ENCODE results near the gene KCNE4. TPM values are rescaled to one million over a fixed set of nuclear protein-coding genes. Genes with fewer than 3 reads are reported as not detected.

The KCNE4 gene
- polyA plus RNA-seq, 3 donors from 2014 or later = not detected

- H3K27me3 Mint-ChIP-seq (ENCODE audit: low read depth in 3 of 3) = peaks cover 0 to 12% (median 4%) of the 10 kb centered on the region in 3 donors
- peaks cover 0 to 5% (median 0%) of the 10 kb centered on the region in 6 donors for H3K9me3 Mint-ChIP-seq
- DNase-seq = no peak
- H3K4me3 Mint-ChIP-seq = no peak overlapping the region
- peaks cover 0 to 8% of the 10 kb centered on the region in 2 donors for H3K4me1 Mint-ChIP-seq
- no peak overlapping the region for H3K27ac Mint-ChIP-seq
- H3K36me3 Mint-ChIP-seq = no peaks in the 10 kb centered on the region
These were observed 6.9 kb upstream of the KCNE4 start for GRCh38 chr2:223044916-223045700.

GRCh38 chr2:223046470-223047040 lies 5.4 kb upstream of the KCNE4 start:
- H3K9me3 Mint-ChIP-seq = peaks cover 0 to 4% (median 0%) of the 10 kb centered on the region in 6 donors
- H3K27me3 Mint-ChIP-seq (ENCODE audit: low read depth in 3 of 3) = peaks cover 0 to 10% (median 4%) of the 10 kb centered on the region in 3 donors
- no peaks in the 10 kb centered on the region for H3K36me3 Mint-ChIP-seq
- peaks cover 0 to 8% of the 10 kb centered on the region in 2 donors for H3K4me1 Mint-ChIP-seq
- no peak for DNase-seq
- no peak overlapping the region for H3K4me3 Mint-ChIP-seq
- no peak overlapping the region for H3K27ac Mint-ChIP-seq

GRCh38 chr2:223047260-223047761 lies 4.7 kb upstream of the KCNE4 start:
- Mint-ChIP-seq H3K4me3 (no peak overlapping the region), H3K4me1 (peaks cover 0 to 8% of the 10 kb centered on the region in 2 donors), H3K27ac (no peak overlapping the region), H3K9me3 (peaks cover 0 to 4% (median 0%) of the 10 kb centered on the region in 6 donors), H3K36me3 (no peaks in the 10 kb centered on the region), H3K27me3 (ENCODE audit: low read depth in 3 of 3) (peaks cover 0 to 7% (median 2%) of the 10 kb centered on the region in 3 donors)
- no peak for DNase-seq

GRCh38 chr2:223048519-223048918 lies 3.5 kb upstream of the KCNE4 start:
- H3K27me3 Mint-ChIP-seq (ENCODE audit: low read depth in 3 of 3) = peaks cover 0 to 5% (median 2%) of the 10 kb centered on the region in 3 donors
- DNase-seq = no peak
- H3K9me3 Mint-ChIP-seq = peaks cover 0 to 4% (median 0%) of the 10 kb centered on the region in 6 donors
- H3K4me3 Mint-ChIP-seq = no peak overlapping the region
- no peaks in the 10 kb centered on the region for H3K36me3 Mint-ChIP-seq
- H3K27ac Mint-ChIP-seq = no peak overlapping the region
- H3K4me1 Mint-ChIP-seq = peaks cover 0 to 4% of the 10 kb centered on the region in 2 donors

GRCh38 chr2:223049356-223049755 lies 2.6 kb upstream of the KCNE4 start:
- Mint-ChIP-seq H3K4me3 (no peak overlapping the region), H3K4me1 (no peaks in the 10 kb centered on the region), H3K9me3 (peaks cover 0 to 4% (median 0%) of the 10 kb centered on the region in 6 donors), H3K27ac (no peak overlapping the region), H3K36me3 (no peaks in the 10 kb centered on the region), H3K27me3 (ENCODE audit: low read depth in 3 of 3) (peaks cover 0 to 5% (median 2%) of the 10 kb centered on the region in 3 donors)
- no peak for DNase-seq

DNA sequence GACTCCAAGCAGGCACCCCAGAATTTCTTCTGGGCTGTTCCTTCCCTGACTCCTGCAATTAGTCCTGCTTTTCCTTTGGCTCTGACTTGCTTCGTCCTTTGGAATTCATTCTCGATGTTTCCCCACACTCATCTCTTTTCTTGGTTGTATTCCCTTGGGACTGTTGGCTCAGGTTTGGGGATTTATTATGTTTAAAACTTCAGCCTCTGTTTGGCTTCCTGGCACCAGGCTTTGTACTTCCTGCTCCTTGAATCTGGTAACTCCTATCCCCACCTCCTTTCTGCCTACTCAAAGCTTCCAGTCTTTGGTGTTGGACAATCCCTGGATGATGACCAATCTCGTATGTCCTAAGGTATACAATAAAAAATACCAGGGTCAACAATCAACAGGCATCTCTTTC lies 1.8 kb upstream of the KCNE4 start:
- H3K27me3 Mint-ChIP-seq (ENCODE audit: low read depth in 3 of 3) = peaks cover 0 to 5% (median 2%) of the 10 kb centered on the region in 3 donors
- no peak overlapping the region for H3K27ac Mint-ChIP-seq
- no peak for DNase-seq
- H3K9me3 Mint-ChIP-seq = peaks cover 0 to 4% (median 0%) of the 10 kb centered on the region in 6 donors
- no peaks in the 10 kb centered on the region for H3K4me1 Mint-ChIP-seq
- no peaks in the 10 kb centered on the region for H3K36me3 Mint-ChIP-seq
- H3K4me3 Mint-ChIP-seq = no peak overlapping the region

DNA sequence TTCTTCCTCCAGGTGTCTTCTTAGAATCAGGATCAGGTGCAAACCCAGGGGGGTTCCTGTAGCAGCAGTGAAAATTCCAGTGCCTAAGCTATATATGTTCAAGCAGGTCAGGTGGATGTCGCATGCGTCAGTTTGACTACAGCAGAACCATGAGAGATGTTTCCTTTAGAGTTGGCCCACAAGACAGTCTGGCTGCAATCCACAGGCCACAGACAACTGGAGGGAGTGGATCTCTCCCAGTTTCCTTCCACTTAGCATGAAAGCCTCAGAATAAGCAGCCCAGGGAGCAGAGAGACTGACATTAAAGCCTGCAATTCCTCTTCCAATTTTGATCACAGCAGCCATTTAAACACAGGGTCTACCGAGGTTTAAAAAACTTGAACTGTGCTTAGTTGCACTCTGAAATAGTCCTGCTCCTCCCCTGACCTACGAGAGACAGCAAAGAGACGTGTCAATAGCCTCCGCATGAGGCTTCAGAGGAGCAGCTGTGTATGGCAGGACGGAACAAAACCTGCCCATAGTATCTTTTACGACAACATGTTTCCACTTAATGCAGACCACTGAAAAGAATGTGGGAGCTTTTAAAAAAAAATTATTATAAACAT lies 988 bp upstream of the KCNE4 start:
- no peaks in the 10 kb centered on the region for H3K4me1 Mint-ChIP-seq
- peaks cover 0 to 4% (median 2%) of the 10 kb centered on the region in 3 donors for H3K27me3 Mint-ChIP-seq (ENCODE audit: low read depth in 3 of 3)
- H3K27ac Mint-ChIP-seq = no peak overlapping the region
- no peak overlapping the region for H3K4me3 Mint-ChIP-seq
- H3K36me3 Mint-ChIP-seq = no peaks in the 10 kb centered on the region
- peaks cover 0 to 4% (median 0%) of the 10 kb centered on the region in 6 donors for H3K9me3 Mint-ChIP-seq
- no peak for DNase-seq

GRCh38 chr2:223052548-223053483 lies 826 bp downstream of the KCNE4 start:
- no peaks in the 10 kb centered on the region for H3K36me3 Mint-ChIP-seq
- no peak overlapping the region for H3K27ac Mint-ChIP-seq
- no peak overlapping the region for H3K4me3 Mint-ChIP-seq
- peaks cover 0 to 2% (median 1%) of the 10 kb centered on the region in 3 donors for H3K27me3 Mint-ChIP-seq (ENCODE audit: low read depth in 3 of 3)
- DNase-seq = no peak
- no peaks in the 10 kb centered on the region for H3K4me1 Mint-ChIP-seq
- peaks cover 0 to 2% (median 0%) of the 10 kb centered on the region in 6 donors for H3K9me3 Mint-ChIP-seq

GRCh38 chr2:223053484-223054192 lies 1.6 kb downstream of the KCNE4 start:
- peaks cover 0 to 3% (median 0%) of the 10 kb centered on the region in 3 donors for H3K27me3 Mint-ChIP-seq (ENCODE audit: low read depth in 3 of 3)
- no peak overlapping the region for H3K4me3 Mint-ChIP-seq
- no peak overlapping the region for H3K27ac Mint-ChIP-seq
- DNase-seq = no peak
- no peaks in the 10 kb centered on the region for H3K36me3 Mint-ChIP-seq
- H3K4me1 Mint-ChIP-seq = no peaks in the 10 kb centered on the region
- H3K9me3 Mint-ChIP-seq = no peaks in the 10 kb centered on the region

GRCh38 chr2:223054193-223054781 lies 2.3 kb downstream of the KCNE4 start:
- Mint-ChIP-seq H3K9me3 (no peaks in the 10 kb centered on the region), H3K4me1 (no peaks in the 10 kb centered on the region), H3K27ac (no peak overlapping the region), H3K4me3 (no peak overlapping the region), H3K36me3 (no peaks in the 10 kb centered on the region), H3K27me3 (ENCODE audit: low read depth in 3 of 3) (peaks cover 0 to 6% (median 0%) of the 10 kb centered on the region in 3 donors)
- no peak for DNase-seq

GRCh38 chr2:223055140-223055539 lies 3.1 kb downstream of the KCNE4 start:
- Mint-ChIP-seq H3K27me3 (ENCODE audit: low read depth in 3 of 3) (peaks cover 0 to 6% (median 0%) of the 10 kb centered on the region in 3 donors), H3K4me1 (no peaks in the 10 kb centered on the region), H3K4me3 (no peak overlapping the region), H3K9me3 (no peaks in the 10 kb centered on the region), H3K27ac (no peak overlapping the region), H3K36me3 (no peaks in the 10 kb centered on the region)
- no peak for DNase-seq

DNA sequence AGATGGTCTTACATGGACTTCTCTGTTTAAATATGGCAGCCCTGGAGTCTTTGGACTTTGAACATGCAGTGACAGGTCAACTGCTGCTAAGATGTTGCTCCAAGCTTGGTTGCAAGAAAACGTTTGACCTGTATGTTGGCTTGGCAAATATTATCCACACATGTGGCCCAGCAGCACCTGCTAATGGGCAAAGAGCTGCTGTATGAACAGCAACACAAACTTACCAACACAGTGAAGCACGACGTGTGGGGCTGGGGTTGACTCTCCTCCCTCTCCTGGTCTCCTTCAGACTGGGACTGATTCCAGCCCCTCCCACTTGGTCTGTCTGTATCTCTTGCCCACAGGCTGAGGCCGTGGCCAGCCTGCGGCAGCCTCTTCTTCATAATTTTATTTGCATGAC lies 3.8 kb downstream of the KCNE4 start:
- no peak overlapping the region for H3K27ac Mint-ChIP-seq
- no peak for DNase-seq
- H3K4me3 Mint-ChIP-seq = no peak overlapping the region
- no peaks in the 10 kb centered on the region for H3K9me3 Mint-ChIP-seq
- peaks cover 0 to 6% (median 0%) of the 10 kb centered on the region in 3 donors for H3K27me3 Mint-ChIP-seq (ENCODE audit: low read depth in 3 of 3)
- H3K36me3 Mint-ChIP-seq = no peaks in the 10 kb centered on the region
- H3K4me1 Mint-ChIP-seq = no peaks in the 10 kb centered on the region
